PC-3 (cell line): ENCODE data around the gene EFCAB12. TPM values are rescaled to one million over a fixed set of nuclear protein-coding genes. Genes with fewer than 3 reads are reported as not detected.

Experiments
- ATAC-seq: fragments of 200-7000 bp; cut with Tn5 transposase; 2 replicates; pipeline ENCODE4 v1.9.1; 2020; ENCODE audit warnings: mild to moderate bottlenecking, moderate library complexity
- BruUV-seq: library from RNA; stranded (reverse); fragments of 400-500 nt; replicated peaks from 2 replicates; lab custom pipeline; 2021; lab: Mats Ljungman, UMichigan
- CTCF ChIA-PET: fragments of 300-600 bp; sonication (Branson Sonifier 250); formaldehyde crosslinking; loops from one replicate; lab custom pipeline; 2022; ENCODE audit warnings: antibody characterized with exemption; lab: Charles Lee
- POLR2A ChIA-PET: fragments of 300-600 bp; sonication (Branson Sonifier 250); formaldehyde crosslinking; loops from one replicate; lab custom pipeline; 2022; ENCODE audit warnings: antibody characterized with exemption; ENCODE audit not compliant: unreplicated experiment; lab: Charles Lee
- DNase-seq: peaks from one replicate; pipeline ENCODE4 v3.0.0-alpha.2; 2015
- H2AFZ ChIP-seq: fragments of 300-600 bp; sonication (generic); 2 replicates; pipeline ENCODE4 v1.6.0; 2016; ENCODE audit warnings: antibody characterized with exemption, low read length
- H3F3A ChIP-seq: fragments of 300-600 bp; sonication (generic); one replicate; pipeline ENCODE4 v1.6.0; 2017; ENCODE audit warnings: antibody characterized with exemption, low read length, control low read depth, mild to moderate bottlenecking; ENCODE audit not compliant: unreplicated experiment
- H3K27ac ChIP-seq: fragments of 300-600 bp; sonication (generic); 2 replicates; pipeline ENCODE4 v1.5.1; 2016; ENCODE audit warnings: mild to moderate bottlenecking, low read length
- H3K27me3 ChIP-seq: fragments of 300-600 bp; sonication (generic); 2 replicates; pipeline ENCODE4 v1.6.1; 2016; ENCODE audit warnings: low read length, mixed read lengths
- H3K36me3 ChIP-seq: fragments of 300-600 bp; sonication (generic); 2 replicates; pipeline ENCODE4 v1.6.1; 2016; ENCODE audit warnings: low read depth, mixed run types, low read length, mixed read lengths
- H3K4me1 ChIP-seq: fragments of 300-600 bp; sonication (generic); 2 replicates; pipeline ENCODE4 v1.5.1; 2016; ENCODE audit warnings: low read length; ENCODE audit not compliant: insufficient read depth
- H3K4me2 ChIP-seq: fragments of 300-600 bp; sonication (generic); 2 replicates; pipeline ENCODE4 v1.6.0; 2016; ENCODE audit warnings: low read length
- H3K4me3 ChIP-seq: fragments of 300-600 bp; sonication (generic); 2 replicates; pipeline ENCODE4 v1.5.1; 2016; ENCODE audit warnings: mild to moderate bottlenecking, low read length, mixed read lengths
- H3K79me2 ChIP-seq: fragments of 300-600 bp; sonication (generic); 2 replicates; pipeline ENCODE4 v1.6.1; 2017; ENCODE audit warnings: low read length, mixed read lengths
- H3K9ac ChIP-seq: fragments of 300-600 bp; sonication (generic); 2 replicates; pipeline ENCODE4 v1.6.0; 2016; ENCODE audit warnings: mild to moderate bottlenecking, low read length
- H3K9me2 ChIP-seq: fragments of 300-600 bp; sonication (generic); replicated peaks from 2 replicates; pipeline ENCODE4 v1.6.1; 2016; ENCODE audit warnings: mixed run types, low read length, mixed read lengths
- H3K9me3 ChIP-seq: fragments of 300-600 bp; sonication (generic); 2 replicates; pipeline ENCODE4 v1.6.1; 2016; ENCODE audit warnings: low read length, mixed read lengths
- H4K20me1 ChIP-seq: fragments of 300-600 bp; sonication (generic); 2 replicates; pipeline ENCODE4 v1.6.1; 2016; ENCODE audit warnings: low read length, mixed read lengths
- EZH2 ChIP-seq: fragments of 300-600 bp; sonication (generic); IDR thresholded peaks from one replicate; pipeline ENCODE4 v1.6.1; 2017; ENCODE audit warnings: antibody characterized with exemption, mild to moderate bottlenecking, low read length; ENCODE audit not compliant: unreplicated experiment
- EZH2phosphoT487 ChIP-seq: fragments of 300-600 bp; sonication (generic); IDR thresholded peaks from 2 replicates; pipeline ENCODE4 v1.6.1; 2018; ENCODE audit warnings: mild to moderate bottlenecking, antibody characterized with exemption, low read length, borderline replicate concordance
- intact Hi-C: fragments of 100-400 bp; cut with micrococcal nuclease; formaldehyde crosslinking; loops from 2 replicates; pipeline ENCODE4 v1.9.0; 2023
- total RNA-seq: library from RNA; depleted of rRNA; stranded (reverse); fragments of >200 nt; gene quantifications from 2 replicates; pipeline ENCODE4 v1.2.3, GENCODE V29; 2014
- TF ChIP-seq, protein P1 (sequence below): fragments of 300-600 bp; sonication (generic); conservative IDR thresholded peaks from 2 replicates; pipeline ENCODE4 v1.5.1; 2017; ENCODE audit warnings: antibody characterized with exemption, low read depth, mild to moderate bottlenecking, low read length

EFCAB12 gene
- total RNA-seq, 1 experiment from 2014 or later, result 0.04 TPM

- peak overlapping the region; percentile 80 for H3K4me2 ChIP-seq
- BruUV-seq, result no TSS peak
- H3K27me3 ChIP-seq, result no peaks in the 10 kb centered on the region
- TF ChIP-seq EZH2 (no peak), EZH2phosphoT487 (no peak)
- TF ChIP-seq, protein P1, sequence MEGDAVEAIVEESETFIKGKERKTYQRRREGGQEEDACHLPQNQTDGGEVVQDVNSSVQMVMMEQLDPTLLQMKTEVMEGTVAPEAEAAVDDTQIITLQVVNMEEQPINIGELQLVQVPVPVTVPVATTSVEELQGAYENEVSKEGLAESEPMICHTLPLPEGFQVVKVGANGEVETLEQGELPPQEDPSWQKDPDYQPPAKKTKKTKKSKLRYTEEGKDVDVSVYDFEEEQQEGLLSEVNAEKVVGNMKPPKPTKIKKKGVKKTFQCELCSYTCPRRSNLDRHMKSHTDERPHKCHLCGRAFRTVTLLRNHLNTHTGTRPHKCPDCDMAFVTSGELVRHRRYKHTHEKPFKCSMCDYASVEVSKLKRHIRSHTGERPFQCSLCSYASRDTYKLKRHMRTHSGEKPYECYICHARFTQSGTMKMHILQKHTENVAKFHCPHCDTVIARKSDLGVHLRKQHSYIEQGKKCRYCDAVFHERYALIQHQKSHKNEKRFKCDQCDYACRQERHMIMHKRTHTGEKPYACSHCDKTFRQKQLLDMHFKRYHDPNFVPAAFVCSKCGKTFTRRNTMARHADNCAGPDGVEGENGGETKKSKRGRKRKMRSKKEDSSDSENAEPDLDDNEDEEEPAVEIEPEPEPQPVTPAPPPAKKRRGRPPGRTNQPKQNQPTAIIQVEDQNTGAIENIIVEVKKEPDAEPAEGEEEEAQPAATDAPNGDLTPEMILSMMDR, result no peak
- H3K9ac ChIP-seq, result no peak overlapping the region
- H3K79me2 ChIP-seq, result no peaks in the 10 kb centered on the region
- H3K36me3 ChIP-seq, result peaks cover 28% of the 10 kb centered on the region; the same call in 1 of the 2 replicates
- no peaks in the 10 kb centered on the region for H3F3A ChIP-seq
- H3K9me2 ChIP-seq, result no peaks in the 10 kb centered on the region
- no peaks in the 10 kb centered on the region for H4K20me1 ChIP-seq
- DNase-seq (no peak), ATAC-seq (no peak)
- 0 out of 2 replicates have a peak overlapping the region, but pooled peaks have one; percentile 59 for H3K4me3 ChIP-seq
- CTCF ChIA-PET, result no interaction called here
- POLR2A ChIA-PET, result interaction anchor here (0.6 kb wide), 1 partner anchor 29 kb away, joined by 7 read pairs; no protein-coding TSS in a partner anchor
- peaks cover 11% of the 10 kb centered on the region for H3K4me1 ChIP-seq
- no peaks in the 10 kb centered on the region for H3K9me3 ChIP-seq
- no peak overlapping the region for H3K27ac ChIP-seq
- H2AFZ ChIP-seq, result peak overlapping the region; percentile 77
- intact Hi-C loops, result no loop called here
Observed at GRCh38 chr3:129429080-129429451, 630 bp upstream of the EFCAB12 start.

DNA sequence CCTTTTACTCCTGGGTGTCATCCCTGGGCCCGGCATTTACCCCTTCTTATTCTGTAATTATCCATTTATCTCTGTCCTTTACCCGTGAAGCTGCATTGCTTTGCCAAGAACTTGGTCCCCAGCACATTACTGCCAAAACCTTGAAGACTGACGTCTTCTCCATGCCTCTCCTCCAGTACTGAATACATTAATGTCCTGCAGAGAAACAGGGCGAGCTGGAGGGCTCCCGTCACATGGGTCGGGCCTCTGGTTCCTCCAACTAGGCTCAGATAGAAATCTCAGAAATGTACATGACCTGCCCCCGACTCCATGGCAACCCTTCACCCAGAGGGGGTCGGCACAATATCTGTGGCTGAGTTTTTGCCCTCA lies 445 bp downstream of the EFCAB12 start:
- H3F3A ChIP-seq, result no peaks in the 10 kb centered on the region

GRCh38 chr3:129425619-129426018 lies 2.8 kb downstream of the EFCAB12 start:
- TF ChIP-seq EZH2phosphoT487 (no peak), EZH2 (no peak)
- TF ChIP-seq, protein P1, result no peak
- no peaks in the 10 kb centered on the region for H3K27me3 ChIP-seq
- no peak for ATAC-seq
- CTCF ChIA-PET, result no interaction called here
- intact Hi-C loops, result no loop called here
- no peaks in the 10 kb centered on the region for H3K9me2 ChIP-seq
- peaks cover 17% of the 10 kb centered on the region for H3K4me1 ChIP-seq
- H3K36me3 ChIP-seq, result no peaks in the 10 kb centered on the region; the same call in 1 of the 2 replicates
- H4K20me1 ChIP-seq, result no peaks in the 10 kb centered on the region
- H3K27ac ChIP-seq, result no peak overlapping the region
- no peak overlapping the region for H2AFZ ChIP-seq
- H3K4me3 ChIP-seq, result no peak overlapping the region
- no TSS peak for BruUV-seq
- H3F3A ChIP-seq, result no peaks in the 10 kb centered on the region
- H3K9me3 ChIP-seq, result no peaks in the 10 kb centered on the region
- no peak for DNase-seq
- no peak overlapping the region for H3K9ac ChIP-seq
- H3K79me2 ChIP-seq, result no peaks in the 10 kb centered on the region
- POLR2A ChIA-PET, result no interaction called here
- H3K4me2 ChIP-seq, result no peak overlapping the region

More for the DNA sequence above, 445 bp downstream of the EFCAB12 start:
- ChIA-PET CTCF (no interaction called here), POLR2A (no interaction called here)
- TF ChIP-seq, protein P1, result no peak
- no peak for TF ChIP-seq EZH2phosphoT487
- no peak for TF ChIP-seq EZH2
- ATAC-seq (peak; percentile 14; the same call in 1 of the 2 replicates), DNase-seq (no peak)
- no peaks in the 10 kb centered on the region for H3K9me2 ChIP-seq
- peak overlapping the region; percentile 59 for H3K4me3 ChIP-seq
- no peak overlapping the region for H3K27ac ChIP-seq
- H4K20me1 ChIP-seq, result no peaks in the 10 kb centered on the region
- no TSS peak for BruUV-seq
- no peak overlapping the region for H3K9ac ChIP-seq
- peaks cover 17% of the 10 kb centered on the region for H3K4me1 ChIP-seq
- H3K36me3 ChIP-seq, result peaks cover 19% of the 10 kb centered on the region; the same call in 1 of the 2 replicates
- H3K27me3 ChIP-seq, result no peaks in the 10 kb centered on the region
- peak overlapping the region; percentile 80 for H3K4me2 ChIP-seq
- H3K9me3 ChIP-seq, result no peaks in the 10 kb centered on the region
- no peaks in the 10 kb centered on the region for H3K79me2 ChIP-seq
- intact Hi-C loops, result no loop called here
- peak overlapping the region; percentile 77 for H2AFZ ChIP-seq
